Endometrial microvascular endothelial cells (primary cell): ENCODE results near the gene KRTAP5-10. TPM values are rescaled to one million over a fixed set of nuclear protein-coding genes. Genes with fewer than 3 reads are reported as not detected.
"Not testable (repeated sequence)": the region's sequence is repeated elsewhere in the genome, so short reads cannot be mapped to it uniquely, and the experiment has no call there.

Experiments used
- in situ Hi-C: cut with HindIII; loops from 2 replicates; pipeline ENCODE4 v1.10.0; 2017; ENCODE audit warnings: low sequenced_read_pairs, low pct_unique_long_range_greater_than_20kb; ENCODE audit errors: inconsistent ontology term
- total RNA-seq: library from RNA; depleted of rRNA; stranded (reverse); fragments of >200 nt; gene quantifications from one replicate; pipeline ENCODE4 v1.2.3, GENCODE V29; 2015; ENCODE audit errors: inconsistent ontology term

The KRTAP5-10 gene
- total RNA-seq, 1 donor from 2014 or later, result not detected

DNA sequence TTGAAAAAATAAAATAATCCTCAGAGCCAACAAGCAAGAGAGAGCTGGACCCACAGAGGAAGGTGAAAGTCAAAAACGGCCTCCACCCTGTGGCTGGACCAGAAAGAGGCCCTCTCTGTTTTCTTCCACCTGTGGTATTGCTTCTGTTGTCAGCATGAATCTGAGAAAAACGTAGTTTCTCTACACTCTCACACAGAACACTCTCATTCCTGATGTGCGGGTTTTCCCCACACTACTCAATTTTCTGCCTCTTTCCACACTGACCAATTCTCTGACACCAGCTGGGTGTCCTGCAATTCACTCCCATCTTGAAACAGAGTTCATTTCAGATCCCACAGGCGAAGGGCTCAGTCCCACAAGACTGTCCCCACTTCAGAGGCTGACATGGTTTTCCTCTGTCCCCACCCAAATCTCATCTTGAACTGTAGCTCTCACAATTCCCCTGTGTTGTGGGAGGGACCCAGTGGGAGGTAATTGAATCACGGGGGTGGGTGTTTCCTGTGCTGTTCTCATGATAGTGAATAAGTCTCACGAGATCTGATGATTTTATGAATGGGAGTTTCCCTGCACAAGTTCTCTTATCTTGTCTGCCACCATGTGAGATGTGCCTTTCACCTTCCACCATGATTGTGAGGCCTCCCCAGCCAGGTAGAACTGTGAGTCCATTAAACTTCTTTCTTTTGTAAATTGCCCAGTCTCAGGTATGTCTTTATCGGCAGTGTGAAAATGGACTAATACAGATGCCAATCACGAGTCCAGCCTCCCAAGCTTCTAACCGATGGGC lies 24.6 kb upstream of the KRTAP5-10 start:
- in situ Hi-C loops, result not testable (repeated sequence)

DNA sequence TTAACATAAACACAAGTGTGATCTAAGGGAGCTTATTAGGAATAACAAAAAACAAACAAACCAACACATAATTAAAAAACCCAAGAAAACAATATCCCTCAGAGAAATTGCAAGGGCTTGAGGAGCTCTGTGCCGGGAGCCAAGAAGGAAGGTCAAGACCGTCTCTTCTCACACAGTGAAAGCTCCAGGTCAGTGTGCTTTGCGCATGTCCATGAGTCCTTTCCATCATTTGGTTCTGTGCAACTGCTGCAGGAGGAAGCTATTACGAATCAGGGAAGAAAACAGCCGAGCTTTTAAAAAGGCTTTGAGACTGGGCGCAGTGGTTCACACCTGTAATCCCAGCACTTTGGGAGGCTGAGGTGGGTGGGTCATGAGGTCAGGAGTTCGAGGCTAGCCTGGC lies 23.0 kb upstream of the KRTAP5-10 start:
- in situ Hi-C loops, result no loop called here

DNA sequence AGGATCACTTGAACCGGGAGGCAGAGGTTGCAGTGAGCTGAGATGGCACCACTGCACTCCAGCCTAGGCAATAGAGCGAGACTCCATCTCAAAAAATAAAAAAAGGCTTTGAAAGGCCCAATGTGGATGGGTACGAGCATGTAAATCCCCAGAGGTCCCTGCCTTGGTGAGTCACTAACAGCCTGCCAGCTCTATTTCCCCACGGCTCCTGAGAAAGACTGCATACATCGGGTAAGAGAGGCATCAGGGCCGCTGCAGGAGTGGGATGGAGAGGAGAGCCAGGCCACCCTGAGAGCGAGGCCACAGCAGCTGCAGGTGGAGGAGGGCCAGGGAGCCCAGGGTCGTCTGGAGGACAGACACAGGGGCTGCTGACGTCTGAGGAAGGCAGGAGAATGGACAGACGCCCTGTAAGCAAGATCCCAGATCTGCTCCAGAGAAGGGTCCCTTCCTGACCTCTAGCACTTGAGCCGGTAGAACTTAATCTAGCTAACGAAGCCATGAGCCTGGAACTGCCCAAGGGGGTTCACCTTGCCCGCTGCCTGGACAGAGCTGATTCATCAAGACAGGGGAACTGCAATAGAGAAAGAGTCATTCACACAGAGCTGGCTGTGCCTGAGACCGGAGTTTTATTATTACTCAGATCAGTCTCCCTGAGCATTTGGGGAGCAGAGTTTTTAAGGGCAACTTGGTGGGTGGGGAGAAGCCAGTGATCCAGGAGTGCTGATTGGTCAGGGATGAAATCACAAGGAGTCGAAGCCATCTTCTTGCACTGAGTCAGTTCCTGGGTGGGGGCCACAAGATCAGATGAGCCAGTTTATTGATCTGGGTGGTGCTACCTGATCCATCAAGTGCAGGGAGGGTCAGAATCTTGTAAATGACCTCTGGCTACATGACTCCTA lies 22.2 kb upstream of the KRTAP5-10 start:
- in situ Hi-C loops, result no loop called here

DNA sequence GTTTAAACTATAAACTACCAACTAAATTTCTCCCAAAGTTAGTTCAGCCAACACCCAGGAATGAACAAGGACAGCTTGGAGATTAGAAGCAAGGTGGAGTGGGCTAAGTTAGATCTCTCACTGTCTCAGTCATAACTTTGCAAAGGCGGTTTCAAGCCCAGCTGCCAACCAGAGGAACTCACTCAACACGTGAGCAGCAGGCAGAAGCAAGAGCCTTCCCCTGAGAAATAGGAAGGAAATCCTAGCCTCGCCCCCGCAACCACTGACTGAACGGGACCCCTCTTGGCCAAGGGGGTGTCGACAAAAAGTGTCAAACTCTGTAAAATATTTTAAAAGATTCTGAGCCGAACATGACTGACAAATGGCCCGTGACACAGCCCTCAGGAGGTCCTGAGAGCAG lies 21.5 kb upstream of the KRTAP5-10 start:
- in situ Hi-C loops, result no loop called here

DNA sequence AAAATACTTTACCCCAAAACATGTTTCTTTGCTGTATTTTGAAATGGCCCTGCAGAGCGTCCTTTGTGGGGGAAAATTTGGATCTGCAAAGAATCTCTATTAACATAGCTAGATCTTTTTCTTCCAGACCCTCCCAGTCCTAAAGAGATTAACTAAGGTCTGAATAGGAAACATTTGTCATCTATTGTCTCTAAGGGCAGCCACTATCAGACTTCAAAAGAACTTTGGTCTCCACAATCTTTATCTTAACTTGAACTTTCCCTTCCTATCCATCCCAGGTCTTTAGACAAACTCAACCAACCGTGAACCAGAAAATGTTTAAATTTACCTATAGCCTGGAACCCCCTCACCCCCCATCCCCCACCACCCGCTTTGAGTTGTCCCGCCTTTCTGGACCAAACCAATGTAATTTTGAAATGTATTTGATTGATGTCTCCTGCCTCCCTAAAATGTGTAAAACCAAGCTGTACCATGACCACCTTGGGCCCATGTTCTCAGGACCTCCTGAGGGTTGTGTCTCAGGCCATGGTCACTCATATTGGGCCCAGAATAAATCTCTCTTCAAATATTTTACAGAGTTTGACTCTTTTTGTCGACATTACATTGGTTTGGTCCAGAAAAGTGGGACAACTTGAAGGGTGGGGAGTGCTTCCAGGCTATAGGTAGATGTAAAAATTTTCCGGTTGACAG lies 20.7 kb upstream of the KRTAP5-10 start:
- in situ Hi-C loops, result no loop called here

GRCh38 chr11:71545405-71545966 lies 19.9 kb upstream of the KRTAP5-10 start:
- in situ Hi-C loops, result no loop called here

DNA sequence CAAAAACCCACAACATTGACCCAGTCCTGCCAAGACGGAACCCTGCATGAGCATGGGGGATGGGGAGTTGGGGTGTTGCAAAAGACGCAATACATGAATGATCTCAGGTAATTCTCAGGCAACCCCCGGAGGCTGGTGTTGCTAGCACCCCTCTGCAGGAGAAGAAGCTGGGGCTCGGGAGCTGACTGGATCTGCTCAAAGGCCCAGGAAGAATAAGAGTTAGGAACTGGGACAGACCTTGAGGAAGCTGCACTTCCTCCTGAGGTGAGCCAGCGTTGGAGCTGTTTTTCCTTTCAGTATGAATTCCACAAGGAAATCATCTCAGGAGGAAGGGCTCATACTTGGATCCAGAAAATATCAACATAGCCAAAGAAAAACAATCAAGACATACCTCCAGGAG lies 17.2 kb upstream of the KRTAP5-10 start, which contains the start of gene KRTAP5-9:
Gene KRTAP5-9 (plus strand): TSS at position 301 of the 400 bp plus-strand sequence. CDS start 238 bp downstream, outside the sequence.
- in situ Hi-C loops, result no loop called here

DNA sequence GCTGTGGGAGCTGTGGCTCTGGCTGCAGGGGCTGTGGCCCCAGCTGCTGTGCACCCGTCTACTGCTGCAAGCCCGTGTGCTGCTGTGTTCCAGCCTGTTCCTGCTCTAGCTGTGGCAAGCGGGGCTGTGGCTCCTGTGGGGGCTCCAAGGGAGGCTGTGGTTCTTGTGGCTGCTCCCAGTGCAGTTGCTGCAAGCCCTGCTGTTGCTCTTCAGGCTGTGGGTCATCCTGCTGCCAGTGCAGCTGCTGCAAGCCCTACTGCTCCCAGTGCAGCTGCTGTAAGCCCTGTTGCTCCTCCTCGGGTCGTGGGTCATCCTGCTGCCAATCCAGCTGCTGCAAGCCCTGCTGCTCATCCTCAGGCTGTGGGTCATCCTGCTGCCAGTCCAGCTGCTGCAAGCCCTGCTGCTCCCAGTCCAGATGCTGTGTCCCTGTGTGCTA lies 16.6 kb upstream of the KRTAP5-10 start:
- in situ Hi-C loops, result no loop called here

- in situ Hi-C loops, result no loop called here
Measured at GRCh38 chr11:71551711-71552110, 13.7 kb upstream of the KRTAP5-10 start.

GRCh38 chr11:71554996-71555395 lies 10.4 kb upstream of the KRTAP5-10 start:
- in situ Hi-C loops, result no loop called here

- in situ Hi-C loops, result no loop called here
Measured at GRCh38 chr11:71555508-71555907, 9.9 kb upstream of the KRTAP5-10 start.

GRCh38 chr11:71556018-71556417 lies 9.3 kb upstream of the KRTAP5-10 start:
- in situ Hi-C loops, result no loop called here

DNA sequence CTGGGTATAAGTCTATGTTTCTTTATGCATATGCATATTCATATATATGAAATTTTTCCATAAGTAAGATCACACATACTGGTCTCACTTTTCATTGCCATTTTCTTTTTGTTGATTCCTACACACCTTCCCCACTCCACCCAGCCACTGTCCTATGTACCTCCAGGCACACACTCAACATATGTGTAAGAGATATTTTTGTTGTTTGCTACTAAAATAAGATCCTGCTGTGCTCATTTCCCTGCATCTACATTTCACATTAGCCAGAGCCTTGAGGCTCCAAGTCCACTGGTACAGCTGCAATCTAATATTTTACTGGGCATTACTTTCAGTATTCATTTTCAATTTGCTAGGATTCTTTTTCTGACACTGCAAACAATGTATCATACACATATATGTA lies 8.1 kb upstream of the KRTAP5-10 start:
- in situ Hi-C loops, result no loop called here

- in situ Hi-C loops, result no loop called here
Measured at GRCh38 chr11:71558996-71559395, 6.4 kb upstream of the KRTAP5-10 start.

DNA sequence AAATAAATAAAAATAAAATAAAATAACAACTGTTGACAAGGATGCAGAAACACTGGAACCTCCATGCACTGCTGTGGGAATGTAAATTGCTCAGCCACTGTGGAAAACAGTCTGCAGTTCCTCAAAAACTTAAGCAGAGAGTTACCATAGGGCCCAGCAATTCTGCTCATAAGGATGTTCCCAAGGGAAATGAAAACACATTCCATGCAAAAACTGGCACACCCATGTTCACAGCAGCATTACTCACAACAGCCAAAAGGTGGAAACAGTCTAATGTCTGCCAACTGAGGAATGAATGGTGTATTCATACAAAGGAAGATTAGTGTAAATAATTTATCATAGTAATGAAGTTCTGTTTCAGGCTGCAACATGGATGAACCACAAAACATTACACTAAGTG lies 3.2 kb upstream of the KRTAP5-10 start:
- in situ Hi-C loops, result no loop called here

- in situ Hi-C loops, result no loop called here
Measured at GRCh38 chr11:71563406-71563805, 2.0 kb upstream of the KRTAP5-10 start.

GRCh38 chr11:71564430-71564829 lies 933 bp upstream of the KRTAP5-10 start:
- in situ Hi-C loops, result no loop called here

- in situ Hi-C loops, result no loop called here
Measured at GRCh38 chr11:71566081-71566620, 788 bp downstream of the KRTAP5-10 start.
